Thymus (tissue), 11 donors: ENCODE data around the gene PBRM1. TPM values are rescaled to one million over a fixed set of nuclear protein-coding genes. Genes with fewer than 3 reads are reported as not detected.
"Not testable (repeated sequence)": the region's sequence is repeated elsewhere in the genome, so short reads cannot be mapped to it uniquely, and the experiment has no call there.

Experiments used
- DNase-seq, 9 donors: peaks; one replicate each; pipeline ENCODE4 v3.0.0-alpha.2; 2013; ENCODE audit warnings: low spot score in 9 of 9, low read depth in 6 of 9, missing footprints in 1 of 9
- H3K27ac ChIP-seq, 2 donors: one replicate each; pipeline ENCODE4 v1.5.1; 2013; ENCODE audit warnings: control low read depth in 1 of 2, low read depth in 1 of 2, low read length in 1 of 2, mild to moderate bottlenecking in 1 of 2, moderate library complexity in 1 of 2
- H3K27me3 ChIP-seq, 2 donors: one replicate each; pipeline ENCODE4 v1.5.1; 2013; ENCODE audit warnings: low read length in 1 of 2; ENCODE audit not compliant: control insufficient read depth in 2 of 2, insufficient read depth in 1 of 2
- H3K36me3 ChIP-seq, 2 donors: one replicate each; pipeline ENCODE4 v1.5.1; 2013; ENCODE audit warnings: low read length in 1 of 2, mild to moderate bottlenecking in 1 of 2, moderate library complexity in 1 of 2; ENCODE audit not compliant: control insufficient read depth in 2 of 2, insufficient read depth in 2 of 2
- H3K4me1 ChIP-seq, 2 donors: one replicate each; pipeline ENCODE4 v1.5.1; 2013; ENCODE audit warnings: low read length in 2 of 2; ENCODE audit not compliant: control insufficient read depth in 2 of 2, insufficient read depth in 2 of 2
- H3K4me3 ChIP-seq, 2 donors: one replicate each; pipeline ENCODE4 v1.5.1; 2013; ENCODE audit warnings: low read length in 2 of 2, control low read depth in 1 of 2, mild to moderate bottlenecking in 1 of 2
- H3K9me3 ChIP-seq, 2 donors: one replicate each; pipeline ENCODE4 v1.5.1; 2013; ENCODE audit warnings: low read length in 1 of 2, mild to moderate bottlenecking in 1 of 2; ENCODE audit not compliant: control insufficient read depth in 2 of 2, insufficient read depth in 1 of 2
- WGBS: extraction: QIAGEN DNeasy Blood & Tissue Kit; methylation state at CpG from one replicate; pipeline ENCODE4 v1.1.7; 2013; 5-methylcytosine and 5-hydroxymethylcytosine counted together
- polyA plus RNA-seq: library from polyadenylated mRNA; stranded (reverse); fragments of 200-250 nt; gene quantifications from one replicate; pipeline ENCODE4 v1.2.3, GENCODE V29; 2013
- total RNA-seq: library from RNA; stranded (reverse); fragments of 120-200 nt; gene quantifications from one replicate; pipeline ENCODE4 v1.2.4, GENCODE V29; 2013
- donor health status: healthy.

The PBRM1 gene
- total and polyA plus RNA-seq, 2 donors, result 15.7 to 48.1 TPM

DNA sequence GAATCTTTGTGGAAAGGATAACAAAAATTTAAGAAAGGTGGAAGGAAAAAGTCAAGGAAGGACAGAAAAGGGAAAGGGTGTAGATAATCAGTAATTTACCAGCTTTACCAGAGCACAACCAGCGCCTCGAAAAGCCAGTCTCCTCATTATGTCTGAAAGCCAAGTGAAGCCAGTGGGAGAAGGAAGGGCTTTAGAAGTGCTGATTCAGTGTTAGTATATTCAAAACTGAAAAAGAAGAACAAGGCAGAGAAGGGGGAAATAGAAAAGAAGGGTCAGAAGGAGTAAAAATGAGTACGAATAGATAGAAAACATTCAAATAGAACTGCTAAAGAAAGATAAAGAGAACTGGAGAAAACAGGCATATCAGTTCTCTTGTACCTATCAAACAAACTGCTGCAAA, 4.1 kb downstream of the PBRM1 start:
- no peak overlapping the region for H3K27ac ChIP-seq
- H3K4me3 ChIP-seq, result no peak overlapping the region
- H3K9me3 ChIP-seq, result peaks cover 0 to 4% of the 10 kb centered on the region in 2 donors
- H3K27me3 ChIP-seq, result no peaks in the 10 kb centered on the region
- 78% methylated on average over 3 of the region's 3 CpGs for WGBS
- DNase-seq, result no peak
- peaks cover 14 to 36% of the 10 kb centered on the region in 2 donors for H3K36me3 ChIP-seq
- H3K4me1 ChIP-seq, result peaks cover 8 to 10% of the 10 kb centered on the region in 2 donors

DNA sequence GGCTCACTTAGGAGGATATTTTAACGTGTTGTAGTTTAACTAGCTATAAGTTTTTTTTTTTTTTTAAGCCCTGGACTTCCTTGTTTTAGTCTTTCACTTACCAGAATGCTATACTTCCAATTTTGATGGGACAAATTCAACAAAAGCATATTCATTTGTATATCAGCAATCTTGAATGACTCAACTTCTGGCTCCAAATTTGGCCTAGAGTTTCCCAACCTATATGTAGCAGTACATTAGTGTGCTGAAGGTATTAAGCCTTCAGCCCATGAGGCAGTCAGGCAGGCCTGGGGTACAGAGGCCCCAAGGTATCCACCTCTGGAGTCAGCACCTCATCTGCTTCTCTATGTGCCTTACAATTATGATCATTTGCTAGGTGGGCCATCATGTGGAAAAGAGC, 5.9 kb downstream of the PBRM1 start:
- peaks cover 21 to 52% of the 10 kb centered on the region in 2 donors for H3K36me3 ChIP-seq
- H3K4me3 ChIP-seq, result no peak overlapping the region
- H3K27ac ChIP-seq, result no peak overlapping the region
- H3K4me1 ChIP-seq, result peaks cover 5 to 8% of the 10 kb centered on the region in 2 donors
- no peaks in the 10 kb centered on the region for H3K9me3 ChIP-seq
- no peaks in the 10 kb centered on the region for H3K27me3 ChIP-seq
- 96% methylated on average over 1 of the region's 1 CpG for WGBS
- DNase-seq, result no peak

DNA sequence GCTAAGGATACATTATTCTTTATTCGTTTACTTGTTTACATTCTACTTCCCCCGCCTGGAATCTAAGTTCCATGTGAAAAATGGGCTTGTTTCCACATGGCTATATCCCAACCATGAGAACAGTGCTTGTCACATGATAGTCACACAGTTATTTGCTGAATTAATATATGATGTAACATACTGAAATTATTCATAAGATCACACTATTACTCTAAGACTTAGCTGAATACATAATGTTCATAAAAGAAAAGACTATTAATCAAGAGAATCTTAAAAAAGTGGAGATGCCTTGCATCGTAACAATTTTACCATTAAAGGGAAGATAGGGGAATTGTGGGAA, 6.5 kb downstream of the PBRM1 start:
- DNase-seq, result no peak
- H3K36me3 ChIP-seq, result peaks cover 25 to 57% of the 10 kb centered on the region in 2 donors
- H3K27me3 ChIP-seq, result no peaks in the 10 kb centered on the region
- H3K27ac ChIP-seq, result no peak overlapping the region
- peaks cover 5 to 6% of the 10 kb centered on the region in 2 donors for H3K4me1 ChIP-seq
- 95% methylated on average over 3 of the region's 3 CpGs for WGBS
- no peaks in the 10 kb centered on the region for H3K9me3 ChIP-seq
- no peak overlapping the region for H3K4me3 ChIP-seq

DNA sequence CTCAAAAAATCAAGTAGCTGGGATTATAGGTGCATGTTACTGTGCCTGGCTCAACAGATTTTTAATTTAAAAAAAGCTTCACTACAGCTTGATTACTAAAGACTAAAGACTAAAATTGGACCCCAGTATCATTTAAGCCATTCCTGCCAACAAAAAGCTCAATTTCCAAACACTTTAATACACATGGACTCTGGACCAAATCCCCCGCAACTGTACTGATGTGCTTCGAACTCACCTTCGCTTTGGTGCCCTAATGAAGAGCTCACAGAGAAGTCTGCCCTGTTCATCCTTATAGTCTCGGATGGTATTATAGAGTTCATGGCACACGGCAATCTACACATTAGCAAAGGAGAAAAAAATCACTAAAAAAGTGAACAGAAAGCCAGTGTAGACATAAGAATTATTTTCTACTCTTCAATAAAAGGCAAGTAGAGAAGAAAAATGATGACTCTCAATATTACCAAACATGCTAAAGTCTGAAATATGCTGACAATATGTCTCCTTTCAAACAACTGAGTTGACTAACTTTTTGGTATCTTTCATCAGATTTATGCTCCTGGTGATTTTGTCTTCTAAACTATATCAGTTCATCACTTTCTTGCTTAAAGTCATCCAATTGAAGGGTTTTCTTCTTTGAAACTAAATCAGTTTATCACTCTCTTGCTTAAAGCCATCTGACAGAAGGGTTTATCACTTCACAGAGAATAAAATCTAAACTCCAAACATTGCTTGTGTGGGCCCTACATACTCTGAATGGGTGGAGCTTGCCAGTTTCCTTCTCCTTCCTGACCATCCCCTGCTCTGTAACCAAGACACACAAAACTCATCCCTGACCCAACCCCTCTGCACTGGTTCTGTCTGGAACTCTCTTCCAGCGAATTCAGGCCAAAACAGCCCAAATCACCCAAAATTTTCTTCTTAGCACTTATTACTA, 7.2 kb downstream of the PBRM1 start:
- WGBS, result 97% methylated on average over 6 of the region's 6 CpGs
- Histone ChIP-seq H3K27me3 (no peaks in the 10 kb centered on the region), H3K4me1 (peaks cover 0 to 2% of the 10 kb centered on the region in 2 donors), H3K27ac (no peak overlapping the region), H3K9me3 (no peaks in the 10 kb centered on the region), H3K36me3 (peaks cover 26 to 61% of the 10 kb centered on the region in 2 donors), H3K4me3 (no peak overlapping the region)
- no peak for DNase-seq

DNA sequence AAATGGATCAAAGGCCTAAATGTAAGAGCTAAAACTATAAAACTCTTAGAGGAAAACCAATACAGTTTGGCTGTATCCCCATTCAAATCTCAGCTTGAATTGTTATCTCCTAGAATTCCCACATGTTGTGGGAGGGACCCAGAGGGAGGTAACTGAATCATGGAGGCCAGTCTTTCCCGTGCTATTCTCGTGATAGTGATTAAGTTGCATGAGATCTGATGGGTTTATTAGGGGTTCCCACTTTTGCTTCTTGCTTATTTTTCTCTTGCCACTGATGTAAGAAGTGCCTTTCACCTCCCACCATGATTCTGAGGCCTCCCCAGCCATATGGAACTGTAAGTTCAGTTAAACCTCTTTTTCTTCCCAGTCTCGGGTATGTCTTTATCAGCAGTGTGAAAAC, 9.5 kb downstream of the PBRM1 start:
- DNase-seq, result not testable (repeated sequence)

DNA sequence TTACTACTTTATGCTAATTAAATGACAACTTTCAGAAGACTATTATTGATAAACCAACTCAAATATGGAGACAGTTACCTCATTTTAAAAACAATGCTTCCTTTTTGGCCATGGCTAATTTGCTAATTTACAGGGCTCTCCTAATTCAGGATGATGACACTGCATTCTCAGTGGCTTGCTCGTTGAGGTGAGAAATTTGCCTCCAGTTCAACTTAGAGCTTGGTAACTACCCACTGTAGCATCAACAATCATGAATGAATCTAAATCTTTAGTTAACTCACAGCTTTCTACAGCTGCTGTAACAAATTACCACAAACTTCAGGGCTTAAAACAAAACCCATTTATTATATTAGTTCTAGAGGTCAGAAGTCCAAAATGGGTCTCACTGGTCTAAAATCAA, 14.0 kb downstream of the PBRM1 start:
- Histone ChIP-seq H3K27ac (no peak overlapping the region), H3K36me3 (peaks cover 39 to 82% of the 10 kb centered on the region in 2 donors), H3K4me3 (no peak overlapping the region), H3K27me3 (no peaks in the 10 kb centered on the region), H3K9me3 (no peaks in the 10 kb centered on the region), H3K4me1 (no peaks in the 10 kb centered on the region)
- no peak for DNase-seq
- WGBS, result 93% methylated on average over 1 of the region's 1 CpG

More for the DNA sequence above, 9.5 kb downstream of the PBRM1 start:
- H3K27me3 ChIP-seq, H3K4me1 ChIP-seq, H3K9me3 ChIP-seq, H3K4me3 ChIP-seq, H3K27ac ChIP-seq: not testable (repeated sequence)
- peaks cover 39 to 79% of the 10 kb centered on the region in 2 donors for H3K36me3 ChIP-seq
- 98% methylated on average over 3 of the region's 3 CpGs for WGBS

DNA sequence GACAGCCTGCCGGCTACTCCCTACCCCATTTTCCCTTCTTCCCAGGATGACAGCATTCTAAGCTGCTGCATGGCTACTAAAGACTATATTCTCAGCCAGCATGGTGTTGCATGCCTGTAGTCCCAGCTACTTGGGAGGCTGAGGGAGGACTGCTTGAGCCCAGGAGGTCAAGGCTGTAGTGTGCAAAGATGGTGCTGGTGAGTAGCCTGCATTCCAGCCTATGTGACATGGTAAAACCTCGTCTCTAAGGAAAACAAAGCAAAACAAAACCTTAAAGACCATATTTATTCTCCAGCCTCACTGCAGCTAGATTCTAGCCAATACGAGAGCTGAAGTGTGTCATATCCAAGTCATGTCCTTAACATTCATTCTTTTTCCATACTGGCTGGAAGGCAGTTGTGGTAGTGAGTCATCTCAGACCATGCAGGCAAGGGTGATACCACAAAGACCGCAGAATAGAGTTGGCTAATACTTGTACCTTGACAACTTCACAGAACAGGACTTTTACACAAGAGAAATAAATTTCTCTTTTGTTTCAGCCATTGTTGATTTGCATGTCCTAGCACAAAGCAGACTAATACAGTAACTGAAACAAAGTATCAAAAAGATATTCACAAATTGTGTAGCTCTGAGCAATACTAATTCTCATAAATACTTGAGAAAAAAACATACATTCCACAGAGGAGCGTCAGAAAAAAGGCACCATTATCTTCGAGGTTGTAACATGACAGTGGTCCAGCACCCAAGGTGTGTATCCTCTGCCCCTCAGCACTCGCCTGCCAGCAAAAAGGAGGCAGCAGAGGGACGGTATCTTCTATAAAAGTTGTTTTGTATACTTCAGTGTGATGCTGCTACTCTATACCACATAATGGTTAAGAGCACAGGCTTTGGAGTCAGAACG, 14.8 kb downstream of the PBRM1 start:
- Histone ChIP-seq H3K4me3 (no peak overlapping the region), H3K27ac (no peak overlapping the region), H3K27me3 (no peaks in the 10 kb centered on the region), H3K4me1 (no peaks in the 10 kb centered on the region), H3K36me3 (peaks cover 37 to 79% of the 10 kb centered on the region in 2 donors), H3K9me3 (no peaks in the 10 kb centered on the region)
- no peak for DNase-seq
- WGBS, result 96% methylated on average over 9 of the region's 9 CpGs

DNA sequence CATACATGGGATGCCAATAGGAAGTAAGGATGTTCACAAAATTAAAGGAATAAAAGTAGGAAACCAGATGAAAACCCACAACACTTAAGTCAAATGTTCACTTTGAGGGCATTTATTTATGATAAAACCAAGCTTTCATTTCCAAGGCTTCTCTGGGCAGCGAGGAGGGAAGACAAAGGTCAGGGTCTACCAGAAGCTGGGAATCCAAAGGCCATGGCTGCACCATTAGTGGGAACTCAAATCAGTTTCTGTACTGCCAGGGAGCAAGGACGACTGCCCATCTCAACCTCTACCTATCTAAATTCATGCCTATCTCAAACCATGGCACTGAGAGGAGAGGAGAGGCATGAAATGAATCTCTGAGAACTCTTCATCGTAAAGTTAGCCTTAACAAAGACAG, 22.6 kb downstream of the PBRM1 start:
- Histone ChIP-seq H3K4me1 (no peaks in the 10 kb centered on the region), H3K27ac (no peak overlapping the region), H3K27me3 (no peaks in the 10 kb centered on the region), H3K4me3 (no peak overlapping the region), H3K9me3 (no peaks in the 10 kb centered on the region), H3K36me3 (peaks cover 35 to 81% of the 10 kb centered on the region in 2 donors)
- WGBS, result 94% methylated on average over 3 of the region's 3 CpGs
- no peak for DNase-seq

DNA sequence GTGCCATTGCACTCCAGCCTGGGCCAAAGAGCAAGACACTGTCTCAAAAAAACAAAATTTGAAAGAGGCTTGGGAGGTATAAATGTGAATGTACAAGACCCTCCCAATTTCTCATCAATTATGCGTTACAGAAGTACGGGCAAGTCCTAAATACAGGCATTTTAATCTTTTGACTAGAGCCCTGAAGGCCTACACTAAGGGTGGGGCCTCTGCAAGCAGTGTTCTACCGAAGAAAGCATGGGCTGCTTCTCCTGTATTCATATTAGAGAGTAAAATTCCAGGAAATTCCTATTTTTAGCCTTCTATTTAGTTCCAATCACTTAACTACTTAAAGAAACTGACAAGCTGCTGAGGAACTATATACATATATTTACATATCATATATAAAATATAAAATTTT, 25.7 kb downstream of the PBRM1 start:
- DNase-seq, result no peak
- Histone ChIP-seq H3K4me3 (no peak overlapping the region), H3K9me3 (no peaks in the 10 kb centered on the region), H3K4me1 (no peaks in the 10 kb centered on the region), H3K27me3 (no peaks in the 10 kb centered on the region), H3K36me3 (peaks cover 37 to 84% of the 10 kb centered on the region in 2 donors), H3K27ac (no peak overlapping the region)
- WGBS, result 98% methylated on average over 3 of the region's 3 CpGs
